HG02852 (cell line): Measurements from ENCODE around the gene SRSF4.

Source experiments
- ATAC-seq: cut with Tn5 transposase; IDR thresholded peaks from one replicate; pipeline ENCODE4 v1.9.1; 2021; ENCODE audit warnings: mild to moderate bottlenecking, moderate library complexity; ENCODE audit not compliant: unreplicated experiment

Gene SRSF4

DNA sequence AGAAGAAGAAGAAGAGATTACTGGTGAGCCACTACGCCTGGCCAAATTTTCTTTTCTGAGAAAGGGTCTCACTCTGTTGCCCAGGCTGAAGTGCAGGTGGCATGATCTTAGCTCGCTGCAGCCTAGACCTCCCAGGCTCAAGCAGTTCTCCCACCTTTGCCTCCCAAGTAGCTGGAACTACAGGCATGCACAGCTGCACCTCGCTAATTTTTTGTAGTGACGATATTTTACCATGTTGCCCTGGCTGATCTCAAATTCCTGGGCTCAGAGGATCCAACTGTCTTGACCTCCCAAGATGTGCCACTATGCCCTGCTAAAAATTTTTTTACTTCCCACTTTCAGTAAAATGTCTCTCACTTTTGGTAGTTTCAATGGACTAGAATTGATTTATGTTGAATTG, 82.4 kb downstream of the SRSF4 start:
- no peak for ATAC-seq
